Measurements from ENCODE around the gene ZC3H4. TPM values are rescaled to one million over a fixed set of nuclear protein-coding genes. Genes with fewer than 3 reads are reported as not detected.
"Not testable (repeated sequence)": the region's sequence is repeated elsewhere in the genome, so short reads cannot be mapped to it uniquely, and the experiment has no call there.

ZC3H4 gene
- total RNA-seq, 2 donors from 2014 or later, result 21.9 to 26.0 TPM

DNA sequence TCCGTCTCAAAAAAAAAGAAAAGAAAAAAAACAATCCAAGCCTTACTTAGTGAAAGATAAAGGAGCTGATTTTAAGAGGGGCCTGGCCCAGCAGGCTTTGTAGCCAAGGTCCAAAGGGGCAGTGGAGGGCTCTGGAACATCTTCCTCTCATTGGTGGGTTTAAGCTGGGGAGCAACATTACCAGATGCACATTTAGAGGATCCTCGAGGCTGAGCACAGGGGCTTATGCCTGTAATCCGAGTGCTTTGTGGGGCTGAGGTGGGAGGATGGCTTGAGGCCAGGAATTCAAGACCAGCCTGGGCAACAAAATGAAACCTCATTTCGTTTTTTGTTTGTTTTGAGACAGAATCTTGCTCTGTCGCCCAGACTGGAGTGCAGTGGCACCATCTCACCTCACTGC, 57.2 kb downstream of the ZC3H4 start:
- Histone ChIP-seq H3K9me3 (no peaks in the 10 kb centered on the region), H3K36me3 (no peaks in the 10 kb centered on the region), H3K27ac (no peak overlapping the region), H3K4me3 (no peak overlapping the region), H3K27me3 (replicated peaks; ENCODE audit: insufficient read depth) (no peaks in the 10 kb centered on the region), H3K4me1 (ENCODE audit: control insufficient read depth in 1 of 2, low read depth in 2 of 2) (no peaks in the 10 kb centered on the region)
- DNase-seq (ENCODE audit: low spot score) (no peak), ATAC-seq (ENCODE audit: insufficient number of reproducible peaks, low FRiP score, low read depth) (no peak)
- TF ChIP-seq, protein P1, sequence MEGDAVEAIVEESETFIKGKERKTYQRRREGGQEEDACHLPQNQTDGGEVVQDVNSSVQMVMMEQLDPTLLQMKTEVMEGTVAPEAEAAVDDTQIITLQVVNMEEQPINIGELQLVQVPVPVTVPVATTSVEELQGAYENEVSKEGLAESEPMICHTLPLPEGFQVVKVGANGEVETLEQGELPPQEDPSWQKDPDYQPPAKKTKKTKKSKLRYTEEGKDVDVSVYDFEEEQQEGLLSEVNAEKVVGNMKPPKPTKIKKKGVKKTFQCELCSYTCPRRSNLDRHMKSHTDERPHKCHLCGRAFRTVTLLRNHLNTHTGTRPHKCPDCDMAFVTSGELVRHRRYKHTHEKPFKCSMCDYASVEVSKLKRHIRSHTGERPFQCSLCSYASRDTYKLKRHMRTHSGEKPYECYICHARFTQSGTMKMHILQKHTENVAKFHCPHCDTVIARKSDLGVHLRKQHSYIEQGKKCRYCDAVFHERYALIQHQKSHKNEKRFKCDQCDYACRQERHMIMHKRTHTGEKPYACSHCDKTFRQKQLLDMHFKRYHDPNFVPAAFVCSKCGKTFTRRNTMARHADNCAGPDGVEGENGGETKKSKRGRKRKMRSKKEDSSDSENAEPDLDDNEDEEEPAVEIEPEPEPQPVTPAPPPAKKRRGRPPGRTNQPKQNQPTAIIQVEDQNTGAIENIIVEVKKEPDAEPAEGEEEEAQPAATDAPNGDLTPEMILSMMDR (IDR thresholded peaks at IDR 0.05), result no peak

DNA sequence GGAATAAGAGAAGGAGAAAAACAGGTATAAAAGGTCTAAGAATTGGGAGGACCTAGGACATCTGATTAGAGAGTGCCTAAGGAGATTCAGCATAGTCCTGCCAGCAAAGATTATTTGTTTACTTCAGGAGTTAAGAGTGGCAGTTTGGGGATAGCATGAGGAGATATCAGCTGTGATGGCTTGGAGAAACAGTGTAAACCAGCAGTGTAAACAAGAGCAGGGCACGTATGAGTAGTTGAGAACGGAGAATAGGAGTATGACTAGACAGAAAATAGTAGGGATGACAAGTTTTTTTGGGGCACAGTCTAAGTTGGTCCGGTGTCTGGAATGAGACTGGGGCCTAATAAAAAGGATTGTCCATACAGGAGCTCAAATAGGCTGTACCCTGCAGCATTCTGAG, 63.0 kb downstream of the ZC3H4 start:
- not testable (repeated sequence) for H3K27me3 ChIP-seq (replicated peaks; ENCODE audit: insufficient read depth); H3K27ac ChIP-seq; ATAC-seq (ENCODE audit: insufficient number of reproducible peaks, low FRiP score, low read depth); H3K4me1 ChIP-seq (ENCODE audit: control insufficient read depth in 1 of 2, low read depth in 2 of 2); H3K9me3 ChIP-seq; DNase-seq (ENCODE audit: low spot score); H3K4me3 ChIP-seq; H3K36me3 ChIP-seq

DNA sequence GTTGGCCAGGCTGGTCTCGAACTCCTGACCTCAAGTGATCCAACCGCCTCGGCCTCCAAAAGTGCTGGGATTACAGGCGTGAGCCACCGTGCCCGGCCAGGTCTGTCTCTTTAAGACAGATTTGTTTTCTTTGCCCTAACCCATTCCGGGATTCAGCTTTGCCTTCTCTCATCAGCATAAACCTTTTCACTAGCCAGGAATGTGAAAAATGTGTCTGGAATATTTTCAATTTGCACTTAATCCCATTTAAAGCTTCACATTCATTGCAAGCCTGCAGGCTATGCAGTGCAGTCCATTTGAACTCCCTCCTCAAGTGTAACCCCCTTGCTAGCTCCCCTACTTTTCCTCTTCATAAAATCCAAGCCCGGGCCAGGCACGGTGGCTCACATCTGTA, 64.3 kb downstream of the ZC3H4 start:
- TF ChIP-seq, protein P1 (IDR thresholded peaks at IDR 0.05), result no peak
- peak overlapping the region; percentile 82 for H3K4me3 ChIP-seq
- no peaks in the 10 kb centered on the region for H3K27me3 ChIP-seq (replicated peaks; ENCODE audit: insufficient read depth)
- no peaks in the 10 kb centered on the region for H3K9me3 ChIP-seq
- H3K36me3 ChIP-seq, result no peaks in the 10 kb centered on the region
- peaks cover 4 to 5% of the 10 kb centered on the region in 2 donors for H3K4me1 ChIP-seq (ENCODE audit: control insufficient read depth in 1 of 2, low read depth in 2 of 2)
- H3K27ac ChIP-seq, result peak overlapping the region in 1 of 2 donors; percentile 36
- ATAC-seq (ENCODE audit: insufficient number of reproducible peaks, low FRiP score, low read depth) (no peak), DNase-seq (ENCODE audit: low spot score) (no peak)

DNA sequence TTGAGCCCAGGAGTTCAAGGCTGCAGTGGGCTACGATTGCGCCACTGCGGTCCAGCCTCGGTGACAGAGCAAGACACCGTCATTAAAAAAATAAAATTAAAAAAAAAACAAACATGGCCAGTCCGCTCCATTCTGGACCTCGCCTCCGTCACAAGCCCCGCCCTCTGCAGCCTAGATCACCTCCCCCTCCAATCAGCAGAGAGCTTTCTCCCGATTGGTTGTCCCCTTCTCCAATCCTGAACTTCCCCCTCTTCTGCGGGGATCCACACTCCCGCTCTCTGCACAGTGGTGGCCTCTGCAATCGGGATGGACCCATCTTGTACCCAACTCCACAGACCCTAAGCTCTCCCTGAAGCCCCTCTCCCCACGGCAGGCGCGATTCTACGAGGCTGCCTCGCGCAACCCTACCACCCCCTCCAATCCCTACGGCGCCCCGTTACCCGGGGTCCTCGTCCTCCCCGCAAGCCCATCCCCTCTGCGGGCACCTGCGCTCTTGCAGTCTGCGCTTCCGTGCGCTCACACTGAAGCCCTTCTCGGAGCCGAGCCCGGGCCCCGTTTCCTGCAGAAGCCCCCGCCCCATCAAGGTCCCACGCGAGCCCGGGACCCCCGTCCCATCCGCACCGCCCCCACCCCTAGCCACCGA, 65.7 kb downstream of the ZC3H4 start:
- Histone ChIP-seq H3K27me3 (replicated peaks; ENCODE audit: insufficient read depth) (no peaks in the 10 kb centered on the region), H3K36me3 (no peaks in the 10 kb centered on the region), H3K4me1 (ENCODE audit: control insufficient read depth in 1 of 2, low read depth in 2 of 2) (peaks cover 4 to 5% of the 10 kb centered on the region in 2 donors), H3K4me3 (peak overlapping the region; percentile 82), H3K27ac (peak overlapping the region; percentile 67 to 87), H3K9me3 (no peaks in the 10 kb centered on the region)
- TF ChIP-seq, protein P1 (IDR thresholded peaks at IDR 0.05), result no peak
- ATAC-seq (ENCODE audit: insufficient number of reproducible peaks, low FRiP score, low read depth), result peak; percentile 67
- DNase-seq (ENCODE audit: low spot score), result peak; percentile 55

DNA sequence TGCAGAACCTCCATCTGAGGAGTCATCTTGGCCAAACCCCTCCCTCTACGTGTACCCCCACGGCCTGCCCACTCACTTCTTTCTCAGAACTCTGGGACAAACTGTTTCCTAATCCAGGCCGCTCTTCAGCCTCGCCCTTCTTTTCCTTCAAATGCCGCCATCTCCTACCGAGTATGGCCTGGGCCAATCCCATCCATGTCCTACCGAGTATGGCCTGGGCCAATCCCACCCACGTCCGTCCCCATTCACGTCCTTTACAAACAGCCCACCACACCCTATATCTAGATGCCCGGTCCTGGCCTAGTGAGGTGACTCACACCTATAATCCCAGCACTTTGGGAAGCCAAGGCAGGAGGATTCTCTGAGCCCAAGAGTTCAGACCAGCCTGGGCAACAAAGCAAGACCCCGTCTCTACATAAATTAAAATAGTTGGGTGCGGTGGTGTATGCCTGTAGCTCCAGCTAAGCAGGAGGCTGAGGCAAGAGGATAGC, 66.3 kb downstream of the ZC3H4 start:
- DNase-seq (ENCODE audit: low spot score), result no peak
- ATAC-seq (ENCODE audit: insufficient number of reproducible peaks, low FRiP score, low read depth), result peak; percentile 5
- Histone ChIP-seq H3K4me3 (peak overlapping the region; percentile 82), H3K4me1 (ENCODE audit: control insufficient read depth in 1 of 2, low read depth in 2 of 2) (peaks cover 4 to 5% of the 10 kb centered on the region in 2 donors), H3K27me3 (replicated peaks; ENCODE audit: insufficient read depth) (no peaks in the 10 kb centered on the region), H3K27ac (peak overlapping the region; percentile 67 to 87), H3K9me3 (no peaks in the 10 kb centered on the region), H3K36me3 (no peaks in the 10 kb centered on the region)
- TF ChIP-seq, protein P1 (IDR thresholded peaks at IDR 0.05), result no peak

Data from thoracic aorta (tissue), 2 donors.